ENCODE measurements around the gene SORCS2. TPM values are rescaled to one million over a fixed set of nuclear protein-coding genes. Genes with fewer than 3 reads are reported as not detected.

SORCS2 gene
- total RNA-seq, 1 donor from 2014 or later, result 5.2 TPM

- H3K36me3 ChIP-seq, result no peaks in the 10 kb centered on the region
- H3K4me1 ChIP-seq, result peaks cover 16% of the 10 kb centered on the region
- Mint-ChIP-seq H3K36me3 (no peaks in the 10 kb centered on the region), H3K9me3 (peaks cover 4% of the 10 kb centered on the region), H3K4me1 (peaks cover 30% of the 10 kb centered on the region), H3K27ac (no peak overlapping the region), H3K27me3 (ENCODE audit: insufficient read depth, low read depth) (peaks cover 24% of the 10 kb centered on the region), H3K4me3 (no peak overlapping the region)
- H3K9ac ChIP-seq, result no peak overlapping the region
- H3K4me2 ChIP-seq, result no peak overlapping the region
- no peaks in the 10 kb centered on the region for H3K27me3 ChIP-seq
- H3K27ac ChIP-seq, result no peak overlapping the region
- no peak for TF ChIP-seq EZH2phosphoT487 (IDR thresholded peaks at IDR 0.05)
- TF ChIP-seq EZH2 (IDR thresholded peaks at IDR 0.05), result no peak
- TF ChIP-seq CTCF (IDR thresholded peaks at IDR 0.05), result no peak
- no peaks in the 10 kb centered on the region for H3K79me2 ChIP-seq (ENCODE audit: low read depth)
- peaks cover 12% of the 10 kb centered on the region for H3F3A ChIP-seq (ENCODE audit: low read depth)
- DNase-seq (ENCODE audit: low spot score), result no peak
- H2AFZ ChIP-seq (replicated peaks), result no peak overlapping the region
- no peaks in the 10 kb centered on the region for H3K9me3 ChIP-seq (ENCODE audit: low read depth)
- peaks cover 16% of the 10 kb centered on the region for H4K20me1 ChIP-seq (ENCODE audit: low read depth)
- H3K4me3 ChIP-seq, result no peak overlapping the region
These were observed 562.4 kb downstream of the SORCS2 start for GRCh38 chr4:7754565-7755262.

- TF ChIP-seq EZH2 (IDR thresholded peaks at IDR 0.05) (no peak), EZH2phosphoT487 (IDR thresholded peaks at IDR 0.05) (no peak), CTCF (IDR thresholded peaks at IDR 0.05) (no peak)
- Histone ChIP-seq H3K4me3 (no peak overlapping the region), H3K36me3 (no peaks in the 10 kb centered on the region), H3K9ac (no peak overlapping the region), H3K27me3 (no peaks in the 10 kb centered on the region), H3K79me2 (ENCODE audit: low read depth) (no peaks in the 10 kb centered on the region), H3F3A (ENCODE audit: low read depth) (peaks cover 12% of the 10 kb centered on the region), H3K4me1 (peaks cover 16% of the 10 kb centered on the region), H3K9me3 (ENCODE audit: low read depth) (no peaks in the 10 kb centered on the region), H3K4me2 (no peak overlapping the region), H2AFZ (replicated peaks) (no peak overlapping the region), H3K27ac (no peak overlapping the region), H4K20me1 (ENCODE audit: low read depth) (peaks cover 16% of the 10 kb centered on the region)
- H3K27me3 Mint-ChIP-seq (ENCODE audit: insufficient read depth, low read depth), result peaks cover 25% of the 10 kb centered on the region
- no peak overlapping the region for H3K27ac Mint-ChIP-seq
- H3K9me3 Mint-ChIP-seq, result peaks cover 4% of the 10 kb centered on the region
- H3K4me3 Mint-ChIP-seq, result no peak overlapping the region
- H3K4me1 Mint-ChIP-seq, result peaks cover 30% of the 10 kb centered on the region
- no peak for DNase-seq (ENCODE audit: low spot score)
- no peaks in the 10 kb centered on the region for H3K36me3 Mint-ChIP-seq
These were observed 563.2 kb downstream of the SORCS2 start for GRCh38 chr4:7755561-7755960.

GRCh38 chr4:7756071-7756470, 563.7 kb downstream of the SORCS2 start:
- Histone ChIP-seq H3K36me3 (no peaks in the 10 kb centered on the region), H3K4me3 (no peak overlapping the region), H3K79me2 (ENCODE audit: low read depth) (no peaks in the 10 kb centered on the region), H3K27me3 (no peaks in the 10 kb centered on the region), H3K9ac (no peak overlapping the region), H3K4me1 (peaks cover 16% of the 10 kb centered on the region), H3K9me3 (ENCODE audit: low read depth) (no peaks in the 10 kb centered on the region), H2AFZ (replicated peaks) (no peak overlapping the region), H4K20me1 (ENCODE audit: low read depth) (peaks cover 16% of the 10 kb centered on the region), H3K4me2 (no peak overlapping the region), H3F3A (ENCODE audit: low read depth) (peaks cover 12% of the 10 kb centered on the region), H3K27ac (no peak overlapping the region)
- H3K4me1 Mint-ChIP-seq, result peaks cover 30% of the 10 kb centered on the region
- H3K27ac Mint-ChIP-seq, result no peak overlapping the region
- H3K4me3 Mint-ChIP-seq, result no peak overlapping the region
- peaks cover 4% of the 10 kb centered on the region for H3K9me3 Mint-ChIP-seq
- H3K36me3 Mint-ChIP-seq, result no peaks in the 10 kb centered on the region
- TF ChIP-seq CTCF (IDR thresholded peaks at IDR 0.05), result no peak
- no peak for TF ChIP-seq EZH2 (IDR thresholded peaks at IDR 0.05)
- no peak for TF ChIP-seq EZH2phosphoT487 (IDR thresholded peaks at IDR 0.05)
- H3K27me3 Mint-ChIP-seq (ENCODE audit: insufficient read depth, low read depth), result peaks cover 25% of the 10 kb centered on the region
- DNase-seq (ENCODE audit: low spot score), result no peak

Data from neural progenitor cell (in vitro differentiated cells).